Effector CD8-positive, alpha-beta T cell (primary cell): ENCODE data around the gene PREX1.

Experiments
- DNase-seq: peaks from one replicate; lab custom pipeline; 2025; lab: John Stamatoyannopoulos, UW

The PREX1 gene

GRCh38 chr20:48658198-48658476 lies 169.7 kb downstream of the PREX1 start:
- DNase-seq, result no peak

- peak; percentile 55 for DNase-seq
These were observed 170.2 kb downstream of the PREX1 start for GRCh38 chr20:48657426-48658197.

- no peak for DNase-seq
These were observed 171.1 kb downstream of the PREX1 start for GRCh38 chr20:48656661-48657211.

GRCh38 chr20:48656137-48656536 lies 171.7 kb downstream of the PREX1 start:
- DNase-seq, result no peak

GRCh38 chr20:48653706-48654051 lies 174.1 kb downstream of the PREX1 start:
- no peak for DNase-seq

GRCh38 chr20:48652961-48653705 lies 174.7 kb downstream of the PREX1 start:
- DNase-seq, result no peak

GRCh38 chr20:48651960-48652359 lies 175.8 kb downstream of the PREX1 start:
- no peak for DNase-seq

GRCh38 chr20:48651271-48651670 lies 176.5 kb downstream of the PREX1 start:
- DNase-seq, result no peak

GRCh38 chr20:48649868-48650267 lies 177.9 kb downstream of the PREX1 start:
- DNase-seq, result no peak

- DNase-seq, result no peak
These were observed 178.6 kb downstream of the PREX1 start for GRCh38 chr20:48649104-48649626.

GRCh38 chr20:48648482-48649051 lies 179.2 kb downstream of the PREX1 start:
- DNase-seq, result no peak

- no peak for DNase-seq
These were observed 179.9 kb downstream of the PREX1 start for GRCh38 chr20:48647858-48648257.

GRCh38 chr20:48645666-48646065 lies 182.1 kb downstream of the PREX1 start:
- DNase-seq, result no peak

GRCh38 chr20:48644286-48644828 lies 183.4 kb downstream of the PREX1 start:
- no peak for DNase-seq

GRCh38 chr20:48642105-48642880 lies 185.5 kb downstream of the PREX1 start:
- DNase-seq, result no peak

GRCh38 chr20:48640871-48641270 lies 186.9 kb downstream of the PREX1 start:
- DNase-seq, result no peak

- DNase-seq, result no peak
These were observed 187.9 kb downstream of the PREX1 start for GRCh38 chr20:48639899-48640298.

GRCh38 chr20:48638546-48638945 lies 189.3 kb downstream of the PREX1 start:
- DNase-seq, result no peak

GRCh38 chr20:48637461-48637860 lies 190.3 kb downstream of the PREX1 start:
- DNase-seq, result no peak

GRCh38 chr20:48636301-48636700 lies 191.5 kb downstream of the PREX1 start:
- no peak for DNase-seq

- peak; percentile 29 for DNase-seq
These were observed 192.0 kb downstream of the PREX1 start for GRCh38 chr20:48635791-48636267.

GRCh38 chr20:48635361-48635760 lies 192.4 kb downstream of the PREX1 start:
- no peak for DNase-seq
